Activated naive CD8-positive, alpha-beta T cell treated with anti-CD3 and anti-CD28 coated beads, Interleukin-2, amount 50 U/mL, for 24 hours (primary cell): ENCODE data around the gene BCL6B.
A peak's percentile ranks its signal among the peaks of the same experiment; 100 is the strongest.
"Not testable (repeated sequence)": the region's sequence is repeated elsewhere in the genome, so short reads cannot be mapped to it uniquely, and the experiment has no call there.

ENCODE experiments used
- ATAC-seq: fragments of 150-1000 bp; cut with Tn5 transposase; one replicate; pipeline ENCODE4 v1.10.0; 2021
- DNase-seq: peaks from one replicate; pipeline ENCODE4 v3.0.0; 2021
- H3K27ac Mint-ChIP-seq: one replicate; pipeline ENCODE4 v1.8.0; 2021; ENCODE audit warnings: mild to moderate bottlenecking, mixed read lengths
- H3K27me3 Mint-ChIP-seq: one replicate; pipeline ENCODE4 v1.8.0; 2021; ENCODE audit warnings: mixed read lengths
- H3K36me3 Mint-ChIP-seq: one replicate; pipeline ENCODE4 v1.8.0; 2021; ENCODE audit warnings: low read depth, mixed read lengths
- H3K4me1 Mint-ChIP-seq: one replicate; pipeline ENCODE4 v1.8.0; 2021; ENCODE audit warnings: mixed read lengths
- H3K4me3 Mint-ChIP-seq: one replicate; pipeline ENCODE4 v1.8.0; 2021; ENCODE audit warnings: mild to moderate bottlenecking, moderate library complexity, mixed read lengths
- H3K9me3 Mint-ChIP-seq: one replicate; pipeline ENCODE4 v1.8.0; 2021; ENCODE audit warnings: mixed read lengths

BCL6B gene

GRCh38 chr17:7022781-7023571 is at the start of gene BCL6B:
TSS of gene BCL6B (plus strand) at chr17:7023050. CDS start at chr17:7023672, 622 bp downstream.
- Mint-ChIP-seq H3K36me3 (no peaks in the 10 kb centered on the region), H3K27ac (peak within 1 kb of the TSS; percentile 76), H3K9me3 (no peaks in the 10 kb centered on the region), H3K27me3 (peaks cover 11% of the 10 kb centered on the region), H3K4me1 (peaks cover 39% of the 10 kb centered on the region), H3K4me3 (peak within 1 kb of the TSS; percentile 65)
- ATAC-seq (no peak), DNase-seq (no peak)

GRCh38 chr17:6979440-6979839 is 43.4 kb upstream of the BCL6B start:
- not testable (repeated sequence) for H3K4me1 Mint-ChIP-seq, H3K36me3 Mint-ChIP-seq, H3K27ac Mint-ChIP-seq, ATAC-seq, H3K27me3 Mint-ChIP-seq, H3K4me3 Mint-ChIP-seq, H3K9me3 Mint-ChIP-seq, DNase-seq

GRCh38 chr17:6981426-6981825 is 41.4 kb upstream of the BCL6B start:
- H3K36me3 Mint-ChIP-seq: no peaks in the 10 kb centered on the region
- DNase-seq: no peak
- no peak for ATAC-seq
- no peaks in the 10 kb centered on the region for H3K9me3 Mint-ChIP-seq
- H3K27ac Mint-ChIP-seq: no peak overlapping the region
- peaks cover 7% of the 10 kb centered on the region for H3K4me1 Mint-ChIP-seq
- no peaks in the 10 kb centered on the region for H3K27me3 Mint-ChIP-seq
- H3K4me3 Mint-ChIP-seq: no peak overlapping the region

- Mint-ChIP-seq H3K9me3 (no peaks in the 10 kb centered on the region), H3K36me3 (no peaks in the 10 kb centered on the region), H3K27ac (no peak overlapping the region), H3K27me3 (no peaks in the 10 kb centered on the region), H3K4me3 (no peak overlapping the region), H3K4me1 (peaks cover 7% of the 10 kb centered on the region)
- ATAC-seq (no peak), DNase-seq (no peak)
Measured at GRCh38 chr17:6985266-6985665, 37.6 kb upstream of the BCL6B start.

- Mint-ChIP-seq H3K27me3 (no peaks in the 10 kb centered on the region), H3K4me3 (no peak overlapping the region), H3K4me1 (no peaks in the 10 kb centered on the region), H3K36me3 (no peaks in the 10 kb centered on the region), H3K27ac (no peak overlapping the region), H3K9me3 (no peaks in the 10 kb centered on the region)
- DNase-seq (no peak), ATAC-seq (no peak)
Measured at GRCh38 chr17:6986676-6987075, 36.2 kb upstream of the BCL6B start.

- no peak overlapping the region for H3K27ac Mint-ChIP-seq
- no peaks in the 10 kb centered on the region for H3K27me3 Mint-ChIP-seq
- ATAC-seq: no peak
- H3K9me3 Mint-ChIP-seq: no peaks in the 10 kb centered on the region
- no peak overlapping the region for H3K4me3 Mint-ChIP-seq
- H3K4me1 Mint-ChIP-seq: no peaks in the 10 kb centered on the region
- no peak for DNase-seq
- H3K36me3 Mint-ChIP-seq: peaks cover 1% of the 10 kb centered on the region
Measured at GRCh38 chr17:6989779-6990178, 33.1 kb upstream of the BCL6B start.

- not testable (repeated sequence) for ATAC-seq, DNase-seq, H3K27me3 Mint-ChIP-seq, H3K27ac Mint-ChIP-seq, H3K4me1 Mint-ChIP-seq, H3K4me3 Mint-ChIP-seq, H3K9me3 Mint-ChIP-seq
- H3K36me3 Mint-ChIP-seq: peaks cover 14% of the 10 kb centered on the region
Measured at GRCh38 chr17:6993613-6994056, 29.2 kb upstream of the BCL6B start.

GRCh38 chr17:6994118-6994598 is 28.7 kb upstream of the BCL6B start:
- Mint-ChIP-seq H3K27ac (no peak overlapping the region), H3K27me3 (no peaks in the 10 kb centered on the region)

GRCh38 chr17:6994666-6995256 is 28.1 kb upstream of the BCL6B start:
- Mint-ChIP-seq H3K27ac (no peak overlapping the region), H3K4me3 (no peak overlapping the region), H3K4me1 (no peaks in the 10 kb centered on the region), H3K36me3 (peaks cover 14% of the 10 kb centered on the region), H3K9me3 (no peaks in the 10 kb centered on the region), H3K27me3 (no peaks in the 10 kb centered on the region)
- no peak for ATAC-seq
- DNase-seq: no peak

More at GRCh38 chr17:6994118-6994598, 28.7 kb upstream of the BCL6B start:
- H3K4me3 Mint-ChIP-seq: no peak overlapping the region
- peaks cover 14% of the 10 kb centered on the region for H3K36me3 Mint-ChIP-seq
- H3K4me1 Mint-ChIP-seq: no peaks in the 10 kb centered on the region
- no peak for ATAC-seq
- DNase-seq: no peak
- H3K9me3 Mint-ChIP-seq: no peaks in the 10 kb centered on the region

- H3K4me1 Mint-ChIP-seq: no peaks in the 10 kb centered on the region
- no peak within 1 kb of the TSS for H3K27ac Mint-ChIP-seq
- no peak for DNase-seq
- H3K36me3 Mint-ChIP-seq: peaks cover 14% of the 10 kb centered on the region
- H3K9me3 Mint-ChIP-seq: no peaks in the 10 kb centered on the region
- no peak for ATAC-seq
- H3K27me3 Mint-ChIP-seq: no peaks in the 10 kb centered on the region
- H3K4me3 Mint-ChIP-seq: no peak within 1 kb of the TSS
Measured at GRCh38 chr17:6995500-6996255, 27.2 kb upstream of the BCL6B start, which contains the start of gene ALOX12. TSS of gene ALOX12 (plus strand) at chr17:6996049. CDS start at chr17:6996118, 69 bp downstream.

- ATAC-seq (no peak), DNase-seq (no peak)
- peaks cover 18% of the 10 kb centered on the region for H3K36me3 Mint-ChIP-seq
- H3K4me3 Mint-ChIP-seq: no peak overlapping the region
- H3K9me3 Mint-ChIP-seq: no peaks in the 10 kb centered on the region
- H3K27me3 Mint-ChIP-seq: no peaks in the 10 kb centered on the region
- no peak overlapping the region for H3K27ac Mint-ChIP-seq
- H3K4me1 Mint-ChIP-seq: no peaks in the 10 kb centered on the region
Measured at GRCh38 chr17:6996256-6997011, 26.4 kb upstream of the BCL6B start.

GRCh38 chr17:6997171-6997570 is 25.7 kb upstream of the BCL6B start:
- Mint-ChIP-seq H3K4me1 (no peaks in the 10 kb centered on the region), H3K9me3 (no peaks in the 10 kb centered on the region), H3K4me3 (no peak overlapping the region), H3K27me3 (no peaks in the 10 kb centered on the region), H3K27ac (no peak overlapping the region), H3K36me3 (peaks cover 21% of the 10 kb centered on the region)
- DNase-seq (no peak), ATAC-seq (no peak)

- peaks cover 24% of the 10 kb centered on the region for H3K36me3 Mint-ChIP-seq
Measured at GRCh38 chr17:6998855-6999508, 23.9 kb upstream of the BCL6B start.

More at GRCh38 chr17:6998855-6999508, 23.9 kb upstream of the BCL6B start:
- Mint-ChIP-seq H3K9me3 (no peaks in the 10 kb centered on the region), H3K4me3 (no peak overlapping the region), H3K4me1 (no peaks in the 10 kb centered on the region), H3K27ac (no peak overlapping the region), H3K27me3 (no peaks in the 10 kb centered on the region)
- ATAC-seq (no peak), DNase-seq (no peak)
